ENCODE results near the gene ADGRF1.

GRCh38 chr6:46998436-46999017, 43.6 kb downstream of the ADGRF1 start:
- no peak for TF ChIP-seq CTCF (IDR thresholded peaks at IDR 0.05)
- no peak for TF ChIP-seq POLR2AphosphoS5 (IDR thresholded peaks at IDR 0.05)
- no peak for TF ChIP-seq POLR2A (IDR thresholded peaks at IDR 0.05; ENCODE audit: low read depth)
- TF ChIP-seq EP300 (IDR thresholded peaks at IDR 0.05): no peak

Data from esophagus muscularis mucosa (tissue), 4 donors.